Measurements from ENCODE around the gene SLAMF1. TPM values are rescaled to one million over a fixed set of nuclear protein-coding genes. Genes with fewer than 3 reads are reported as not detected.
A peak's percentile ranks its signal among the peaks of the same experiment; 100 is the strongest.

SLAMF1 gene
- total and polyA plus RNA-seq, 9 of the 15 experiments (the other 6 are each of a cell fraction or from before 2014, with no cell fraction given) = 0.04 to 0.17 (median 0.11) TPM; not detected in 4

DNA sequence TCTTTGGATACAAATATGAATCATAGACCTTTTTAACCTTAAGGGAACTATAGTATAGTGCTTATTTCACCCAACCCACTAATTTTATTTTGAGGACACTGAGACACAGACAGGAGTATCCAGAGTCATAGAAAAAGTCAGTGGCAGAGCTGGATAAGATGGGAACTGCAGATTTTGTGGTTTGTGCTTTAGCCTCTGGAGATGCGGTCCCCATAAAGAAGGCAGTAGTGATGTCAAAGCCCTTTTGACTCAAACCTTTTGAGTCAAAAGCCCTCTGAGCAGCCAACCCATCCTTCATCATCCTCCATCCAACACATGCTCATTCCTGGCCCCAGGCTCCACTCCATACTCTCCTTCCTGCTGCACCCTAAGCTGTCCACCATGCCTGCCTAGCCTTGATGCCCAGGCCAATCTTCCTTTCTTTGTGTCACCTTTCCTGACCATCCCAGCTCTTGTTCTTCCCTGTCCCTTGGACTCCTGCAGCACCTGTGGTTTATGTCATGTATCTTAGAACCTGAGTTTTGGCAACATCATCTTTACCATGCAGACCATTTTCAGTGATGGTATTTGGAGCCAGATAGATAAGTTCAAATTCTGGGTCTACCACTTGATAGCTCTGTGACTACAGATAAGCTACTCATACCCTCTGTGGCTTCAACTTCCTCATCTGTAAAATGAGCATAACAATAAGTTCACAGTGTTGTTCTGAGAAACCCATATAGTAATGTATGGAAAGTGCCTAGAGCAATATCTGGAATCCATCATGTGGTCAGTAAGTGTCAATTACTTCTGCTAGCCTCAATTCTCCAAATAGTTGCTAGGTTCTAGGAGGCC, 20.1 kb downstream of the SLAMF1 start (continued):
- TF ChIP-seq, protein P1, sequence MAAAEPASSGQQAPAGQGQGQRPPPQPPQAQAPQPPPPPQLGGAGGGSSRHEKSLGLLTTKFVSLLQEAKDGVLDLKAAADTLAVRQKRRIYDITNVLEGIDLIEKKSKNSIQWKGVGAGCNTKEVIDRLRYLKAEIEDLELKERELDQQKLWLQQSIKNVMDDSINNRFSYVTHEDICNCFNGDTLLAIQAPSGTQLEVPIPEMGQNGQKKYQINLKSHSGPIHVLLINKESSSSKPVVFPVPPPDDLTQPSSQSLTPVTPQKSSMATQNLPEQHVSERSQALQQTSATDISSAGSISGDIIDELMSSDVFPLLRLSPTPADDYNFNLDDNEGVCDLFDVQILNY (CRISPR knock-in tag; IDR thresholded peaks at IDR 0.05) = no peak
- no peak for TF ChIP-seq SMARCB1 (IDR thresholded peaks at IDR 0.05; ENCODE audit: insufficient read length, low read depth)
- no peak for TF ChIP-seq GABPA (tag; conservative IDR thresholded peaks at IDR 0.05; ENCODE audit: low read depth)
- no peak for TF ChIP-seq TAF1 (IDR thresholded peaks at IDR 0.05; ENCODE audit: control insufficient read depth, extremely low read depth, insufficient read depth, low read length, severe bottlenecking)
- TF ChIP-seq C11orf30 (IDR thresholded peaks at IDR 0.05; ENCODE audit: low read depth) = no peak
- peak; percentile 62; the same call in 1 of the 2 replicates for TF ChIP-seq DPF2 (IDR thresholded peaks at IDR 0.05)
- TF ChIP-seq, protein P2, sequence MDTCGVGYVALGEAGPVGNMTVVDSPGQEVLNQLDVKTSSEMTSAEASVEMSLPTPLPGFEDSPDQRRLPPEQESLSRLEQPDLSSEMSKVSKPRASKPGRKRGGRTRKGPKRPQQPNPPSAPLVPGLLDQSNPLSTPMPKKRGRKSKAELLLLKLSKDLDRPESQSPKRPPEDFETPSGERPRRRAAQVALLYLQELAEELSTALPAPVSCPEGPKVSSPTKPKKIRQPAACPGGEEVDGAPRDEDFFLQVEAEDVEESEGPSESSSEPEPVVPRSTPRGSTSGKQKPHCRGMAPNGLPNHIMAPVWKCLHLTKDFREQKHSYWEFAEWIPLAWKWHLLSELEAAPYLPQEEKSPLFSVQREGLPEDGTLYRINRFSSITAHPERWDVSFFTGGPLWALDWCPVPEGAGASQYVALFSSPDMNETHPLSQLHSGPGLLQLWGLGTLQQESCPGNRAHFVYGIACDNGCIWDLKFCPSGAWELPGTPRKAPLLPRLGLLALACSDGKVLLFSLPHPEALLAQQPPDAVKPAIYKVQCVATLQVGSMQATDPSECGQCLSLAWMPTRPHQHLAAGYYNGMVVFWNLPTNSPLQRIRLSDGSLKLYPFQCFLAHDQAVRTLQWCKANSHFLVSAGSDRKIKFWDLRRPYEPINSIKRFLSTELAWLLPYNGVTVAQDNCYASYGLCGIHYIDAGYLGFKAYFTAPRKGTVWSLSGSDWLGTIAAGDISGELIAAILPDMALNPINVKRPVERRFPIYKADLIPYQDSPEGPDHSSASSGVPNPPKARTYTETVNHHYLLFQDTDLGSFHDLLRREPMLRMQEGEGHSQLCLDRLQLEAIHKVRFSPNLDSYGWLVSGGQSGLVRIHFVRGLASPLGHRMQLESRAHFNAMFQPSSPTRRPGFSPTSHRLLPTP (IDR thresholded peaks at IDR 0.05; ENCODE audit: borderline replicate concordance, extremely low read depth, insufficient read length) = no peak
- no peak for TF ChIP-seq CHCHD3 (CRISPR knock-in tag; IDR thresholded peaks at IDR 0.05)
- no peak for TF ChIP-seq TSC22D4 (tag; IDR thresholded peaks at IDR 0.05)
- TF ChIP-seq HDGF (IDR thresholded peaks at IDR 0.05) = no peak
- no peak for TF ChIP-seq NCOA1 (IDR thresholded peaks at IDR 0.05; ENCODE audit: low read depth)
- no peak for TF ChIP-seq CEBPG (CRISPR knock-in tag; IDR thresholded peaks at IDR 0.05)
- TF ChIP-seq CEBPG (tag; conservative IDR thresholded peaks at IDR 0.05 in 1 of 2, IDR thresholded peaks at IDR 0.05 in 1 of 2) = no peak
- TF ChIP-seq NRF1 (conservative IDR thresholded peaks at IDR 0.05 in 1 of 2, IDR thresholded peaks at IDR 0.05 in 1 of 2) = no peak
- TF ChIP-seq KLF13 (tag; IDR thresholded peaks at IDR 0.05; ENCODE audit: borderline replicate concordance, low read depth) = no peak
- TF ChIP-seq ATF2 (CRISPR knock-in tag; IDR thresholded peaks at IDR 0.05) = no peak
- TF ChIP-seq HDAC6 (IDR thresholded peaks at IDR 0.05; ENCODE audit: low read depth, low read length) = no peak
- TF ChIP-seq BRD9 (IDR thresholded peaks at IDR 0.05; ENCODE audit: low read depth, partially characterized antibody) = no peak
- TF ChIP-seq POU5F1 (IDR thresholded peaks at IDR 0.05; ENCODE audit: borderline replicate concordance, low read depth, low read length, partially characterized antibody) = no peak
- peak; percentile 43; the same call in 1 of the 2 replicates for TF ChIP-seq SMARCA5 (IDR thresholded peaks at IDR 0.05)
- TF ChIP-seq RBM15 (IDR thresholded peaks at IDR 0.05; ENCODE audit: insufficient read depth, low read length) = no peak
- TF ChIP-seq RFX5 (IDR thresholded peaks at IDR 0.05; ENCODE audit: low read depth, low read length) = no peak
- TF ChIP-seq ZNF780A (CRISPR knock-in tag; IDR thresholded peaks at IDR 0.05) = no peak
- TF ChIP-seq BHLHE40 (IDR thresholded peaks at IDR 0.05; ENCODE audit: low read length) = no peak
